ENCODE measurements around the gene MFSD2A.

- TF ChIP-seq CTCF (IDR thresholded peaks at IDR 0.05; ENCODE audit: low read length) (no peak), EZH2 (IDR thresholded peaks at IDR 0.05; ENCODE audit: borderline replicate concordance, low read length) (no peak)
Measured at GRCh38 chr1:39922251-39922688, 32.7 kb upstream of the MFSD2A start.

Measured in OCI-LY1 (cell line).